ENCODE data around the gene OSCAR.

OSCAR gene, protein sequence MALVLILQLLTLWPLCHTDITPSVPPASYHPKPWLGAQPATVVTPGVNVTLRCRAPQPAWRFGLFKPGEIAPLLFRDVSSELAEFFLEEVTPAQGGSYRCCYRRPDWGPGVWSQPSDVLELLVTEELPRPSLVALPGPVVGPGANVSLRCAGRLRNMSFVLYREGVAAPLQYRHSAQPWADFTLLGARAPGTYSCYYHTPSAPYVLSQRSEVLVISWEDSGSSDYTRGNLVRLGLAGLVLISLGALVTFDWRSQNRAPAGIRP

DNA sequence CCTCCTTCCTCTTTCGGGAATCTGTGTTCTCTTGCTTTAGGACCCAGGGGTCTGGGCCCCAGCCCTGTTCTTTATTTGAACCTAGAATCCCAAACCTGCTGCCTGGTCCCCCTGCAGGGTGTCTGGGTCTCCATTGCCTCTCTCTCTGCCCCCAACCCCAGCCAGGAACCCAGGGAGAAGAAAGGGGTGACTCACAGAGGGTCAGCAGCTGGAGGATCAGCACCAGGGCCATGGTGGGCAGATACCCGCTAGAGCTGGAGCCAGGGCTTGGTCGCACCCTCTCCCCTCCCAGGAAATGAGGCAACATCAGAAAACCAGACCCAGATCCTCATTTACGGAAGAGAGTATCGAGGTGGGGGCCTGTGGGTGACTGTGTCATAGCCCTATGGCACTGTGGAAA is at the start of gene OSCAR:
OSCAR (minus strand) TSS at position 243 of the 400 bp plus-strand sequence; CDS start at position 232, 11 bp downstream.
- no peak for DNase-seq (ENCODE audit: low read depth)
- TF ChIP-seq, protein P1, sequence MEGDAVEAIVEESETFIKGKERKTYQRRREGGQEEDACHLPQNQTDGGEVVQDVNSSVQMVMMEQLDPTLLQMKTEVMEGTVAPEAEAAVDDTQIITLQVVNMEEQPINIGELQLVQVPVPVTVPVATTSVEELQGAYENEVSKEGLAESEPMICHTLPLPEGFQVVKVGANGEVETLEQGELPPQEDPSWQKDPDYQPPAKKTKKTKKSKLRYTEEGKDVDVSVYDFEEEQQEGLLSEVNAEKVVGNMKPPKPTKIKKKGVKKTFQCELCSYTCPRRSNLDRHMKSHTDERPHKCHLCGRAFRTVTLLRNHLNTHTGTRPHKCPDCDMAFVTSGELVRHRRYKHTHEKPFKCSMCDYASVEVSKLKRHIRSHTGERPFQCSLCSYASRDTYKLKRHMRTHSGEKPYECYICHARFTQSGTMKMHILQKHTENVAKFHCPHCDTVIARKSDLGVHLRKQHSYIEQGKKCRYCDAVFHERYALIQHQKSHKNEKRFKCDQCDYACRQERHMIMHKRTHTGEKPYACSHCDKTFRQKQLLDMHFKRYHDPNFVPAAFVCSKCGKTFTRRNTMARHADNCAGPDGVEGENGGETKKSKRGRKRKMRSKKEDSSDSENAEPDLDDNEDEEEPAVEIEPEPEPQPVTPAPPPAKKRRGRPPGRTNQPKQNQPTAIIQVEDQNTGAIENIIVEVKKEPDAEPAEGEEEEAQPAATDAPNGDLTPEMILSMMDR (conservative IDR thresholded peaks at IDR 0.05; ENCODE audit: low read depth, low read length) = no peak
- no peak within 1 kb of the TSS for H3K4me3 ChIP-seq (ENCODE audit: low read depth, low read length)

DNA sequence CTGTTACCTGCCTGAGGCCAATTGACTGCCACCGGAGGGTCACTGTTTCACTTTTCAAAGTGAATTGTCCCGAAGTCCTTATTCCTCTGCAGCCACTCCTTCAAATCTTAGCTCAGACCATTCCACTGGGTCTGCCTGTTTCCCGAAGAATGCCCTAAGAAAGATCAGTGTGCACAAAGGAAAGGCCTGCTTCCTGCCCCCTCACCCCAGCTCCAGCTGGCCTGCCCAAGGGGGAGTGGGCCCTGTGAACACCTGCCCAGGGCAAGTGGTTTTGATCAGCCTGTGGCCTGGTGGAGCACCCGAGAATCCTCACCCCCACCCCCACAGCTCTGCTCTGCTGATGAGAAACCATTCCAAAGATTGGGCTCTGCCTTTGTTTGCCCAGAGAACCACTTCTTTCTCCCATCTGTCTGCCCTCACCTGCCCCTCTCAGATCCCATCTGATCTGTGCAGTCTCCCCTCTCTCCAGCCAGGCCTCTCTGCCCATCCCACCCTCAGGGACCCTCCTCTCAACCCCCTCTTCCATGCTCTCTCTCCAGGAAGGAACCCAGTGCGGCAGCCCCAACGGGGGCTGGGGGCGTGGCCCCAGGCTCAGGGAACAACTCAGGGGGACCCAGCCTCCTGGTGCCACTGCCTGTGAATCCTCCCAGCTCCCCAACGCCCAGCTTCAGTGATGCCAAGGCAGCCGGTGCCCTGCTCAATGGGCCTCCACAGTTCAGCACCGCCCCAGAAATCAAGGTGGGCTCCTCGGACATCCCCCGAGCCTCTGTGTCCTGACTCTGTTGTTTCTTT is 48.6 kb upstream of the OSCAR start:
- no peak overlapping the region for H3K4me3 ChIP-seq (ENCODE audit: low read depth, low read length)
- TF ChIP-seq, protein P1 (conservative IDR thresholded peaks at IDR 0.05; ENCODE audit: low read depth, low read length) = no peak
- DNase-seq (ENCODE audit: low read depth) = no peak

DNA sequence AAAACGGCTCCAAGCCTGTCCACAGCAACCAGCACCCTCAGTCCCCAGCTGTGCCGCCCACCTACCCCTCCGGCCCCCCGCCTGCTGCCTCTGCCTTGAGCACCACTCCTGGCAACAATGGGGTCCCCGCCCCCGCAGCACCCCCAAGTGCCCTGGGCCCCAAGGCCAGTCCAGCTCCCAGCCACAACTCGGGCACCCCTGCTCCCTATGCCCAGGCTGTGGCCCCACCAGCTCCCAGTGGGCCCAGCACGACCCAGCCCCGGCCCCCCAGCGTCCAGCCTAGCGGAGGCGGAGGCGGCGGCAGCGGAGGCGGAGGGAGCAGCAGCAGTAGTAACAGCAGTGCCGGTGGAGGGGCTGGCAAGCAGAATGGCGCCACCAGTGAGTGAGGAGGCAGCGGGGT is 47.6 kb upstream of the OSCAR start:
- DNase-seq (ENCODE audit: low read depth) = no peak
- H3K4me3 ChIP-seq (ENCODE audit: low read depth, low read length) = no peak overlapping the region
- TF ChIP-seq, protein P1 (conservative IDR thresholded peaks at IDR 0.05; ENCODE audit: low read depth, low read length) = no peak

DNA sequence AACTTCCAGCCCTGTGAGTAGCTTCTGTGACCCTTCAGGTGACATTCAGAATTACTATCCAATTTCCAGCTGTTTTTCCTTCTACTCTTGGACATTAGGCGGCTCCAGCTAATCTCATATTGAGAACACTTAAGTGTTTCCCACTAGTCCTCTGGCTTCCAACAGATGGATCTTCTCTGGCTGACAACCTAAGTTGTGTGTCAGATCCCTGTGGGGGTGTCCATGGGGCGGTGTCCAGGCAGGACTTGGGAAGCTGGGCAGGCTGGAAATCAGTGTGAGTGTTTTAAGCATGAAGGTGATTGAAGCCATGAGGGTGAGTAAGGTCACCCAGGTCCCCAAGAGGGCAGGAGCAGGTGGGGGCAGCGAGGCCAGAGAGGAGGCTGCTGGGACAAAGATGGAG is 47.1 kb upstream of the OSCAR start:
- H3K4me3 ChIP-seq (ENCODE audit: low read depth, low read length) = no peak overlapping the region
- DNase-seq (ENCODE audit: low read depth) = no peak
- TF ChIP-seq, protein P1 (conservative IDR thresholded peaks at IDR 0.05; ENCODE audit: low read depth, low read length) = no peak

DNA sequence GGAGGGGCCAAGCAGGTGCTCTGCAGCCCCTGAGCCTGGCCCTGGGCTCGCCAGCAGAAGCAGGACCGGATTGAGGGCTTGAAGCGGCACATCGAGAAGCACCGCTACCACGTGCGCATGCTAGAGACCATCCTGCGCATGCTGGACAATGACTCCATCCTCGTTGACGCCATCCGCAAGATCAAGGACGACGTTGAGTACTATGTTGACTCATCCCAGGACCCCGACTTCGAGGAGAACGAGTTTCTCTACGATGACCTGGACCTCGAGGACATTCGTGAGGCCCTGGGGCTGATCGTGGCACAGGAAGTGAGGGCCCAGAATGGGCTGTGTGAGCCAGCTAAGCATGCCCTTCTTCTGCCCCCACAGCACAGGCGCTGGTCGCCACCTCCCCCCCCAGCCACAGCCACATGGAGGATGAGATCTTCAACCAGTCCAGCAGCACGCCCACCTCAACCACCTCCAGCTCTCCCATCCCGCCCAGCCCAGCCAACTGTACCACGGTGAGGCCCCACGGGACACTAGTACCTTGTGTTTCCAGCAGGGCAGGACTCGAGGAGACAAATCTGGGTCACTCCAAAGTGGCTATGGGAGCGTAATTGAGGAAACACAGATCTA is 45.0 kb upstream of the OSCAR start:
- no peak for DNase-seq (ENCODE audit: low read depth)
- H3K4me3 ChIP-seq (ENCODE audit: low read depth, low read length) = no peak overlapping the region
- TF ChIP-seq, protein P1 (conservative IDR thresholded peaks at IDR 0.05; ENCODE audit: low read depth, low read length) = no peak

DNA sequence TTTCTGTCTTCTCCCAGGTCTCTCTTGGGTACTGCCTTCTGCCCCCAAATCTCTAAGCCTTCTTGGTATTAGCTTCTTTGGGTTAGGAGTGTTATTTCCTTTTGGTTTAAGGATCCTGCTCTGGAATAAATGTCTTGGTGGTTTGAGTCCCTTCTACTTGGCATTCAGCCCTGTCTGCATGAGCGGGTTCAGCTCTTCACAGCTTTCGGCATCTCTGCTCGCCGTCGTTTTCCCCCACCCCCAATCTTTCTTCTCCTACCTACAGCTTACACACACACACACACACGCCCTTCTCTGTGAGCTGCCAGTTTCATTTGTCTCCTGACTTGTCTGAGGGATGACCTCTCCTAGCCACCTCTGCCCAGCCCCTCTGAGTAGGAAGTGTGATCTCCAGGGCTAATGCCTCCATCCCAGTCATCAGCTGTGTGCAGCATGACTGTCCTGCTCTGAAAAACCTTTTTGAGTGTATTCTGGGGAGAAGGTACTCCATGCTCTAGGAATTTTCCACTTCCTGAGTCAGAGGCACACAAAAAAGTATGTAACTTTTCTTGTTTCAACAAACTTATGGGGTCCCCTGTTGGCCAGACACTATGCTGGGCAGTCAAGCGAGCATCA is 41.7 kb upstream of the OSCAR start:
- TF ChIP-seq, protein P1 (conservative IDR thresholded peaks at IDR 0.05; ENCODE audit: low read depth, low read length) = no peak
- DNase-seq (ENCODE audit: low read depth) = no peak
- no peak overlapping the region for H3K4me3 ChIP-seq (ENCODE audit: low read depth, low read length)

Measured in choroid plexus epithelial cell (primary cell).